HG03045 (cell line): Measurements from ENCODE around the gene SDS.

Experiments
- ATAC-seq: cut with Tn5 transposase; IDR thresholded peaks from one replicate; pipeline ENCODE4 v1.9.1; 2021; ENCODE audit warnings: mild to moderate bottlenecking, moderate library complexity; ENCODE audit not compliant: unreplicated experiment

SDS gene

DNA sequence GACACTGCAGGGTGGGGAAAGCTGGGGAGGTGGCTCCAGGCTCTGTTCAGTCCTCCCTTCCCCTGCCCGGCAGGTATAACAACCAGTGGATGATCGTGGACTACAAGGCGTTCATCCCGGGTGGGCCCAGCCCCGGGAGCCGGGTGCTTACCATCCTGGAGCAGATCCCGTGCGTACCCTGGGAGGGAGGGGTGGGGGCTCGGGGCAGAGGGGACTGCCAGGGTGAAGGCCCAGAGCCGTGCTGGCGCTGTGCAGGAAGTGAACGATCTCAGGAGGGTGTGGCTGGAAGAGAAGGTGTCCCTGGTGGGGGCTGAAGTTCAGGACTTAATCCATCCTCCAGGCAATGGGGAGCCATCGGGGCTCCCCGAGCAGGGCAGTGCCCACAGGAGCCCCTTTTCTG, 18.9 kb downstream of the SDS start:
- ATAC-seq, result no peak

GRCh38 chr12:113382206-113382605, 21.5 kb downstream of the SDS start:
- ATAC-seq, result no peak

DNA sequence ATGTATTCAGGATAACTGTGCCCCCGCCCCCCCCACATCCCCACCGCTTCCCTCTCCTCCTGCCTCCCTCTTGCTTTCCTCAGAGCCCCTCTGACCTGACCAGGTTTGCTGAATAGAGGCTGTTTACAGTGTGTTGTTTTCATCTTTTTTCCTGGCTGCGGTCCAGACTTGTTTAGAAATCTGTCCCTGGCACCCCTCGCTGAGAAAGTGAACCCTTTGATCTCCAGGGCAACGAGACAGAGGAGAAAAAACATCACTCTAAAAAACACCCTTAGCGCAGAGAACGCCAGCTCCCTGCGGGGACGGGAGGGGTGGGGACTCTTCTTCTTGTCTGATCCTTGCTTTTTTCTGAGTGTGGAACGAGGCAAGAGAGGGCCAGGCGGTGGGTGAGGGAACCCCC, 22.5 kb downstream of the SDS start:
- no peak for ATAC-seq

GRCh38 chr12:113378291-113378690, 25.4 kb downstream of the SDS start:
- ATAC-seq, result no peak

DNA sequence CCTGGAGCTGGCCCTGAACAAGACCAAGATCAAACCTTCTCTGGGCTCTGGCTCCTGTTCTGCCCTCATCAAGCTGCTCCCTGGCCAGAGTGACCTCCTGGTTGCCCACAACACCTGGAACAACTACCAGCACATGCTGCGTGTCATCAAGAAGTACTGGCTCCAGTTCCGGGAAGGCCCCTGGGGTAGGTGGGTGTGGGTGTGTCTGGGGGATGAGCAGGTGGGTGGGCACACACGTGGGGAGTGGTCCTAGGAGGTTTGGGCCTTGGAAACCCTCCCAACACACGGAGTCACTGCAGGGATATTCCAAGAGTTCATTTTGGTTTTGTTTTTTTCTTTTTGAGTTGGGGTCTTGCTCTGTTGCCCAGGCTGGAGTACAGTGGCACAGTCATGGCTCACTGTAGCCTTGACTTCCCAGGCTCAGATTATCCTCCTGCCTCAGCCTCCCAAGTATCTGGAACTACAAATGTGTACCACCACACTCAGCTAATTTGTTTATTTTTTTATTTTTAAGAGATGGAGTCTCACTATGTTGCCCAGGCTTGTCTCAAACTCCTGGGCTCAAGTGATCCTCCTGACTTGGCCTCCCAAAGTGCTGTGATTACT, 28.8 kb downstream of the SDS start:
- ATAC-seq, result no peak

GRCh38 chr12:113373969-113374368, 29.7 kb downstream of the SDS start:
- no peak for ATAC-seq

- no peak for ATAC-seq
Observed at GRCh38 chr12:113373440-113373839, 30.2 kb downstream of the SDS start.

DNA sequence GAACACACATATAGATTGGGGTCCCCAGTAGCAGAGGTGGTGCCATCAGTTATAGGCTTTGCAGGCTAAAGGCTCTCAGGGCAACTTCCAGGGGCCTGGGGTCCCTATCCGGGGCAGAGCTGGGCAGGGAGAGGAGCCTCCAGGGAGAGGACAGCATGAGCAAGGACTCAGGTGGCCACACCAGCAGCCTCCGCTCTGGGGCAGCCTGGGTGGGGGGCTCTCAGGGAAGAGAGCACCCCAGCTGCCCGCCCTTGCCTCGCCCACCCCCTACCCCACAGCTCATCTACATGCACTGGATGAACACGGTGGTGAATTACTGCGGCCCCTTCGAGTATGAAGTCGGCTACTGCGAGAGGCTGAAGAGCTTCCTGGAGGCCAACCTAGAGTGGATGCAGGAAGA, 31.3 kb downstream of the SDS start:
- ATAC-seq, result no peak

GRCh38 chr12:113371808-113372207, 31.9 kb downstream of the SDS start:
- ATAC-seq, result no peak

DNA sequence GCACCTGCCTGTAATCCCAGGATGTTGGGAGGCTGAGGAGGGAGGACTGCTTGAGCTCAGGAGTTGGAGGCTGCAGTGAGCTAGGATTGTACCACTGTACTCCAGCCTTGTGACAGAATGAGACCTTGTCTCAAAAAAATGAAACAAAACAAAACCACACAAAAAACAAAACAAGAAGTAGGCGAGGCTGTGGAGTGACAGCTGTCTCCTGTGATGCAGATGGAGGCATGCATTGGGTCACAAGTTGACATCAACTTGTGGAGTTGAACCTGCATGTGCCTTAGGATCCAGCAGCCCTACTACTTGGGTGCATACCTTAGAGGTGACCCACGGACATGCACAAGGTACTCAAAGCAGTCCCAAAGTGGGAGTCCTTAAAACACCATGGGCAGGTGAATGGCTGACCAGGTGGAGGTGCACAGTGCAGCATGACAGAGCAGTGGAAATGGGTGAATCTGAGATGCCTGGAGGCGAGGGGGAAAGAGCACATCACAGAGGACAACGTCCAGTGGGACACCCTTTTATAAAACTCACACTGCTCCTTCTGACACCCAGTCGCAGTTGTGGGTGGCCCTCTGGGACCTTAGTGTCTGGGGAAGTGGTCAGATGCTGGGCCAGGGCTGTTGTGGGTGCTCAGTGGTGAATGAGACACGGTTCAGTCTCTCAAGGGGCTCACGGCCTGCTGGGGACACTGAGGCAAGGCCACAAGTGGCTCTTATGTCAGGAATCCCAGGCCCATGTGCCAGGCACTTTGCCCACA, 32.6 kb downstream of the SDS start:
- no peak for ATAC-seq

GRCh38 chr12:113369391-113369985, 34.2 kb downstream of the SDS start:
- ATAC-seq, result no peak

DNA sequence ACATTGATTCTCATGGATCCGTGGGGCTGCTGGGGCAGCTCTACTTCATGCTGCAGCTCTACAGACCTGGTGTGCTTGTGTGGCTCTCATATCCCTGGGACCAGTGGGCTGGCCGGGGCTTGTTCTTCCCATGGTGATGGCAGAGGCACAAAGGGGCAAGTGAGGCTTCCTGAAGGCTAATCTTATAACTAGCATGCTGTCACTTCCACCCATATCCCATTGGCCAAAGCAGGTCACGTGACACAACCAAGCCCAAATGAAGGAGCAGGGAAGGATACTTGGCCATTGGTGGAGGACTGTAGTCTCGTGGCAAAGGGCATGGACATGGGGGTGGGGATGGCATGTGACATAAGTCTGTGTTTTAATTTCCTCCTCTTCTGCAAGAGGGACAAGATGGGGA, 35.4 kb downstream of the SDS start:
- no peak for ATAC-seq

GRCh38 chr12:113366827-113367226, 36.9 kb downstream of the SDS start:
- ATAC-seq, result no peak

GRCh38 chr12:113365639-113366395, 37.9 kb downstream of the SDS start:
- no peak for ATAC-seq

- no peak for ATAC-seq
Observed at GRCh38 chr12:113364698-113365097, 39.0 kb downstream of the SDS start.

DNA sequence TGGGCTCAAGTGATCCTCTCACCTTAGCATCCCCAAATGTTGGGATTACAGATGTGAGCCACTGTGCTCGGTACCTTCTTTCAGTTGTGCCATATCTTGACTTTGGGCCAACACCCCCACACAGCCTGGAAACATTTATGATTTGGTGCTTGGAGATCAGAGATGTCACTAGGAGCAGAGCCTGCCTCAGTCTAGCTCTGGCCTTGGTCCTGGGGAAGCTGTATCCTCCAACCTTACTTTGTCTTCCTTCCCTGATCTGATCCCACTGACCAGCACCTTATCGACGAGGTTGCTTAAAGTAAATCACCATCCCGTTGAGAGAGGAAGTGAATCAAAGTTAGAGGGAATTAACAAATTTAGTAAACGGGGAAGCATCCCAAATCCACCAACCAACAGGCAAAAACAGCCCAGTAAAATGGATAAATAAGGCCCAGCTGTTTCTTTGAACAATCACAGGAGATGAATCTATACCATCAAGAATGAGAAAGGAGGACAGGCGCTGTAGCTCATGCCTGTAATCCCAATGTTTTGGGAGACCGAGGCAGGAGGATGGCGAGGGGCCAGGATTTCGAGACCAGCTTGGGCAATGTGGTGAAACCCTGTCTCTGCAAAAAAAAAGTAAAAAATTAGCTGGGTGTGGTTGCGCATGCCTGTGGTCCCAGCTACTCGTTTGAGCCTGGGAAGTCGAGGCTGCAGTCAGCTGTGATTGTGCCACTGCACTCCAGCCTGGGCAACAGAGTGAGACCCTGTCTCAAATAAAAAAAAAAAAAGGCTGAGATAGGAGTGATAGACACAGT, 41.9 kb downstream of the SDS start:
- no peak for ATAC-seq

GRCh38 chr12:113359939-113360748, 43.5 kb downstream of the SDS start:
- no peak for ATAC-seq

GRCh38 chr12:113359133-113359938, 44.4 kb downstream of the SDS start:
- no peak for ATAC-seq
